HCT116 (cell line): ENCODE results near the gene ADD2. TPM values are rescaled to one million over a fixed set of nuclear protein-coding genes. Genes with fewer than 3 reads are reported as not detected.

Experiments used
- ATAC-seq: fragments of 200-7000 bp; cut with Tn5 transposase; 2 replicates; pipeline ENCODE4 v1.9.1; 2020; ENCODE audit warnings: mild to moderate bottlenecking, moderate library complexity
- BruUV-seq: library from RNA; stranded (reverse); fragments of 400-500 nt; replicated peaks from 2 replicates; lab custom pipeline; 2021; lab: Mats Ljungman, UMichigan
- CTCF ChIA-PET: fragments of 300-600 bp; sonication (Branson Sonifier 250); formaldehyde crosslinking; loops from one replicate; lab custom pipeline; 2021; ENCODE audit warnings: antibody characterized with exemption; lab: Charles Lee
- POLR2A ChIA-PET: fragments of 300-600, 350-600 bp; sonication (Branson Sonifier 250); formaldehyde crosslinking; loops from one replicate; lab custom pipeline; 2021; ENCODE audit warnings: antibody characterized with exemption; lab: Charles Lee
- RAD21 ChIA-PET, 2 experiments: fragments of 300-600 bp; sonication (Branson Sonifier 250); formaldehyde crosslinking; loops; one replicate each; lab custom pipeline; 2023; ENCODE audit warnings: low total read pairs in 2 of 2; ENCODE audit not compliant: uncharacterized antibody in 2 of 2, unreplicated experiment in 2 of 2, low non-redundant PET in 1 of 2; lab: Charles Lee
- DNase-seq: peaks from one replicate; pipeline ENCODE4 v3.0.0-alpha.2; 2010; ENCODE audit warnings: low read depth, low spot score
- H2AFZ ChIP-seq: fragments of 200-600 bp; shearing (Covaris generic), sonication (generic); 2 replicates; pipeline ENCODE4 v1.6.1; 2017; ENCODE audit warnings: low read depth, mixed run types, mixed read lengths, antibody characterized with exemption, low read length; ENCODE audit not compliant: poor library complexity, severe bottlenecking
- H3K27ac ChIP-seq: 2 replicates; pipeline ENCODE4 v1.5.1; 2012; ENCODE audit warnings: low read depth, low read length
- H3K27me3 ChIP-seq: fragments of 200-600 bp; sonication (generic); 2 replicates; pipeline ENCODE4 v1.6.1; 2016; ENCODE audit warnings: mixed run types, low read length, mixed read lengths; ENCODE audit not compliant: insufficient read depth
- H3K36me3 ChIP-seq, 2 experiments: fragments of 200-500 bp in 1 of 2; fragments of 200-600 bp in 1 of 2; sonication (Bioruptor generic) in 1 of 2; sonication (generic) in 1 of 2; 2 replicates each; pipeline versions ENCODE4 v1.5.1 to v1.6.1; 2014 to 2016; ENCODE audit warnings: low read length in 2 of 2, inconsistent platforms in 1 of 2, mixed read lengths in 1 of 2, mixed run types in 1 of 2; ENCODE audit not compliant: insufficient read depth in 2 of 2, control insufficient read depth in 1 of 2
- H3K4me1 ChIP-seq, 2 experiments: fragments of 200-600 bp in 1 of 2; sonication (generic) in 1 of 2; 2 replicates each; pipeline versions ENCODE4 v1.5.1 to v1.6.1; 2012 to 2017; ENCODE audit warnings: low read length in 2 of 2, inconsistent platforms in 1 of 2, mild to moderate bottlenecking in 1 of 2, mixed read lengths in 1 of 2, mixed run types in 1 of 2, moderate library complexity in 1 of 2; ENCODE audit not compliant: insufficient read depth in 2 of 2, control insufficient read depth in 1 of 2
- H3K4me2 ChIP-seq: fragments of 200-600 bp; sonication (generic); 2 replicates; pipeline ENCODE4 v1.6.1; 2017; ENCODE audit warnings: mixed run types, low read length, mixed read lengths
- H3K4me3 ChIP-seq, 2 experiments: fragments of 200-600 bp in 1 of 2; sonication (generic) in 1 of 2; replicated peaks in 1 of 2; 2 replicates each; pipeline ENCODE4 v1.5.1; 2011 to 2016; ENCODE audit warnings: low read length in 2 of 2, control low read depth in 1 of 2, low read depth in 1 of 2, mild to moderate bottlenecking in 1 of 2, mixed read lengths in 1 of 2, mixed run types in 1 of 2
- H3K79me2 ChIP-seq: fragments of 200-600 bp; sonication (generic); 2 replicates; pipeline ENCODE4 v1.6.1; 2017; ENCODE audit warnings: mild to moderate bottlenecking, mixed run types, low read length, moderate library complexity, mixed read lengths; ENCODE audit not compliant: insufficient read depth
- H3K9ac ChIP-seq: fragments of 200-600 bp; sonication (generic); 2 replicates; pipeline ENCODE4 v1.6.1; 2016; ENCODE audit warnings: low read length, mixed read lengths
- H3K9me2 ChIP-seq: fragments of 200-600 bp; sonication (generic), shearing (Covaris generic); 2 replicates; pipeline ENCODE4 v1.6.1; 2017; ENCODE audit warnings: mixed run types, mild to moderate bottlenecking, moderate library complexity; ENCODE audit not compliant: insufficient read depth
- H3K9me3 ChIP-seq, 2 experiments: fragments of 200-500 bp in 1 of 2; fragments of 200-600 bp in 1 of 2; sonication (Bioruptor generic) in 1 of 2; sonication (generic) in 1 of 2; 2 replicates each; pipeline ENCODE4 v1.6.1; 2014 to 2017; ENCODE audit warnings: low read length in 2 of 2, mixed read lengths in 2 of 2, inconsistent platforms in 1 of 2, low read depth in 1 of 2, mild to moderate bottlenecking in 1 of 2, mixed run types in 1 of 2, moderate library complexity in 1 of 2; ENCODE audit not compliant: control insufficient read depth in 1 of 2, insufficient read depth in 1 of 2
- H4K20me1 ChIP-seq: fragments of 200-600 bp; sonication (generic), shearing (Covaris generic); 2 replicates; pipeline ENCODE4 v1.6.1; 2017; ENCODE audit warnings: mixed run types, mild to moderate bottlenecking, moderate library complexity; ENCODE audit not compliant: insufficient read depth
- ATF3 ChIP-seq: IDR thresholded peaks from 2 replicates; pipeline ENCODE4 v1.6.1; 2012
- CBX3 ChIP-seq: IDR thresholded peaks from 2 replicates; pipeline ENCODE4 v1.6.1; 2012; ENCODE audit warnings: low read depth
- EGR1 ChIP-seq: IDR thresholded peaks from 2 replicates; pipeline ENCODE4 v1.6.1; 2012; ENCODE audit warnings: low read depth
- EZH2phosphoT487 ChIP-seq: fragments of 200-600 bp; IDR thresholded peaks from 2 replicates; pipeline ENCODE4 v1.6.1; 2018; ENCODE audit warnings: antibody characterized with exemption, borderline replicate concordance
- JUND ChIP-seq: IDR thresholded peaks from 2 replicates; pipeline ENCODE4 v1.6.1; 2012
- RAD21 ChIP-seq: IDR thresholded peaks from 2 replicates; pipeline ENCODE4 v1.6.1; 2012; ENCODE audit warnings: low read depth, mild to moderate bottlenecking
- SP1 ChIP-seq: IDR thresholded peaks from 2 replicates; pipeline ENCODE4 v1.6.1; 2012; ENCODE audit warnings: low read depth
- SRF ChIP-seq: IDR thresholded peaks from 2 replicates; pipeline ENCODE4 v1.6.1; 2012; ENCODE audit warnings: low read depth
- TCF7L2 ChIP-seq: IDR thresholded peaks from 2 replicates; pipeline ENCODE4 v1.7.0; 2011; ENCODE audit warnings: borderline replicate concordance, inconsistent platforms; ENCODE audit not compliant: insufficient read depth, insufficient read length; ENCODE audit errors: extremely low read depth
- ZBTB33 ChIP-seq: IDR thresholded peaks from 2 replicates; pipeline ENCODE4 v1.6.1; 2011; ENCODE audit warnings: mild to moderate bottlenecking, low read length, moderate library complexity; ENCODE audit not compliant: insufficient replicate concordance; ENCODE audit errors: extremely low read depth
- intact Hi-C: fragments of 100-400 bp; cut with micrococcal nuclease; formaldehyde crosslinking; loops from 2 replicates; pipeline ENCODE4 v1.10.0; 2022
- total RNA-seq: library from RNA; stranded (reverse); gene quantifications from one replicate; pipeline ENCODE4 v1.2.1, GENCODE V29; 2021; ENCODE audit not compliant: unreplicated experiment
- TF ChIP-seq, protein P1 (sequence below): IDR thresholded peaks from 2 replicates; pipeline ENCODE4 v1.6.1; 2012
- TF ChIP-seq, protein P2 (sequence below), 3 experiments: fragments of 200-600 bp in 1 of 3; sonication (generic) in 1 of 3; IDR thresholded peaks in 2 of 3; conservative IDR thresholded peaks in 1 of 3; 2 replicates each; pipeline ENCODE4 v1.5.1; 2012 to 2017; ENCODE audit warnings: low read depth in 2 of 3, low read length in 2 of 3, antibody characterized with exemption in 1 of 3, borderline replicate concordance in 1 of 3, control low read depth in 1 of 3, mild to moderate bottlenecking in 1 of 3, mixed read lengths in 1 of 3, mixed run types in 1 of 3, moderate library complexity in 1 of 3; ENCODE audit not compliant: insufficient read depth in 1 of 3

The ADD2 gene
- total RNA-seq, 1 experiment from 2014 or later = 0.15 TPM

DNA sequence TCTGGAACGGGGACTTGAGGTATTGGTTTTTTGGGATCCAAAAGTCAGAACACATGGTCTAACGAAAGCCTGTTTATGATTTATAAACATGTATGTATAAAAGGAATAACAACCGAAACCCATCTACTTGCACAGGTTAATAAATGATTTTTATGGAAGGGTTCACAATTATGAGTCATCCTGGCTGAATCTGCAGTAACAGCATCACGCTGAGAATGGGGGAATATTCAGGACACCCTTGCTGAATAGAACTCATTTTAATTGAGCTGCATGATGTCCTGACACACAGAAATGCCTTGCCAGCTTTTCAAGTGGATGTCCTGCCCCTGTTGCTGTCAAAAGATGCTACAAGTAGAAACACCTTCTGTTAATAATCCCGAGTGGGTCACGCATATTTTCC is 159.6 kb downstream of the ADD2 start:
- no peak overlapping the region for H3K4me3 ChIP-seq
- no peaks in the 10 kb centered on the region for H3K9me2 ChIP-seq
- intact Hi-C loops = no loop called here
- H3K4me1 ChIP-seq = peaks cover 0 to 9% of the 10 kb centered on the region in 2 experiments; a peak in 2 of 4 replicates
- H2AFZ ChIP-seq = no peak overlapping the region
- H3K9ac ChIP-seq = no peak overlapping the region
- H3K27me3 ChIP-seq = no peaks in the 10 kb centered on the region
- no peak for ATAC-seq
- H3K4me2 ChIP-seq = no peak overlapping the region
- ChIA-PET RAD21 (no interaction called here), POLR2A (no interaction called here), CTCF (interaction anchor here (1.3 kb wide), 1 partner anchor 9 kb away, joined by 6 read pairs; no protein-coding TSS in a partner anchor)
- H3K9me3 ChIP-seq = no peaks in the 10 kb centered on the region
- no peak for TF ChIP-seq JUND
- TF ChIP-seq, protein P1, sequence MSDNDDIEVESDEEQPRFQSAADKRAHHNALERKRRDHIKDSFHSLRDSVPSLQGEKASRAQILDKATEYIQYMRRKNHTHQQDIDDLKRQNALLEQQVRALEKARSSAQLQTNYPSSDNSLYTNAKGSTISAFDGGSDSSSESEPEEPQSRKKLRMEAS = no peak
- TF ChIP-seq ATF3 = no peak
- no peak for TF ChIP-seq RAD21
- TF ChIP-seq ZBTB33 = no peak
- TF ChIP-seq SP1 = no peak
- H4K20me1 ChIP-seq = no peaks in the 10 kb centered on the region
- no peaks in the 10 kb centered on the region for H3K36me3 ChIP-seq
- no peak overlapping the region for H3K27ac ChIP-seq
- H3K79me2 ChIP-seq = no peaks in the 10 kb centered on the region
- DNase-seq = no peak
- BruUV-seq = no TSS peak

DNA sequence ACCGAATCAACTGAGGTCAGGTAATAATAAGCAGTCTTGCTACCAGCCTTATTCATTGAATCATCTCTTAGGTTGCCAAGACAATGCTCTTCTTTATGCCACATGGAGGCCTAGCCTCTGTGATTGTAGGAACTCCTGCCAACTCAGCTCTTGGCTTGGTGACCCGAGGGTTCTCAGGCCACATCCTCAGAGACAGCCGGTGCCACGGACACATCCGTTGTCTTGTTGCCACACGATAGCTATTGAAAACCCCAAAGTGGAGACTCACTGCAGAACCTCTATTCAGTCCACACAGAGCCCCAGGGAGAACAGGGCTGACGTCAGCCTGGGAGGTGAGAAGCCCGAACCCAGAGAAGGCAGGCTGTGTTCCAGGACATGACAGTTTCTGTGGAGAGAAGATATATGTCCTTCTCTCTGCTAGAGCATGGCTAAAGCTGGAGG is 160.9 kb downstream of the ADD2 start:
- no peak overlapping the region for H3K4me2 ChIP-seq
- H4K20me1 ChIP-seq = no peaks in the 10 kb centered on the region
- CTCF ChIA-PET = interaction anchor here (1.4 kb wide), 1 partner anchor 10 kb away, joined by 5 read pairs; no protein-coding TSS in a partner anchor
- TF ChIP-seq EGR1 (no peak), TCF7L2 (no peak), ZBTB33 (no peak), CBX3 (no peak), SRF (no peak), EZH2phosphoT487 (no peak)
- TF ChIP-seq, protein P2, sequence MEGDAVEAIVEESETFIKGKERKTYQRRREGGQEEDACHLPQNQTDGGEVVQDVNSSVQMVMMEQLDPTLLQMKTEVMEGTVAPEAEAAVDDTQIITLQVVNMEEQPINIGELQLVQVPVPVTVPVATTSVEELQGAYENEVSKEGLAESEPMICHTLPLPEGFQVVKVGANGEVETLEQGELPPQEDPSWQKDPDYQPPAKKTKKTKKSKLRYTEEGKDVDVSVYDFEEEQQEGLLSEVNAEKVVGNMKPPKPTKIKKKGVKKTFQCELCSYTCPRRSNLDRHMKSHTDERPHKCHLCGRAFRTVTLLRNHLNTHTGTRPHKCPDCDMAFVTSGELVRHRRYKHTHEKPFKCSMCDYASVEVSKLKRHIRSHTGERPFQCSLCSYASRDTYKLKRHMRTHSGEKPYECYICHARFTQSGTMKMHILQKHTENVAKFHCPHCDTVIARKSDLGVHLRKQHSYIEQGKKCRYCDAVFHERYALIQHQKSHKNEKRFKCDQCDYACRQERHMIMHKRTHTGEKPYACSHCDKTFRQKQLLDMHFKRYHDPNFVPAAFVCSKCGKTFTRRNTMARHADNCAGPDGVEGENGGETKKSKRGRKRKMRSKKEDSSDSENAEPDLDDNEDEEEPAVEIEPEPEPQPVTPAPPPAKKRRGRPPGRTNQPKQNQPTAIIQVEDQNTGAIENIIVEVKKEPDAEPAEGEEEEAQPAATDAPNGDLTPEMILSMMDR (IDR thresholded peaks at IDR 0.05 in 2 of 3, conservative IDR thresholded peaks at IDR 0.05 in 1 of 3; ENCODE audit: borderline replicate concordance in 1 of 3, insufficient read depth in 1 of 3, low read depth in 2 of 3, low read length in 2 of 3) = no peak

More for the DNA sequence above, 160.9 kb downstream of the ADD2 start:
- ChIA-PET POLR2A (no interaction called here), RAD21 (no interaction called here)
- Histone ChIP-seq H3K4me3 (no peak overlapping the region), H3K79me2 (no peaks in the 10 kb centered on the region), H3K27me3 (no peaks in the 10 kb centered on the region), H3K36me3 (no peaks in the 10 kb centered on the region), H3K9ac (no peak overlapping the region), H3K4me1 (peaks cover 0 to 9% of the 10 kb centered on the region in 2 experiments; a peak in 2 of 4 replicates), H3K27ac (no peak overlapping the region), H3K9me2 (no peaks in the 10 kb centered on the region), H3K9me3 (no peaks in the 10 kb centered on the region), H2AFZ (no peak overlapping the region)
- BruUV-seq = no TSS peak
- DNase-seq (no peak), ATAC-seq (no peak)
- intact Hi-C loops = no loop called here
